AG10803 (cell line): ENCODE measurements around the gene CDNF.

Experiments
- DNase-seq: peaks from one replicate; pipeline ENCODE4 v3.0.0; 2010; ENCODE audit warnings: low read depth
- H3K4me3 ChIP-seq: 2 replicates; pipeline ENCODE4 v1.5.1; 2011; ENCODE audit warnings: mild to moderate bottlenecking, low read length, control low read depth
- TF ChIP-seq, protein P1 (sequence below): conservative IDR thresholded peaks from 2 replicates; pipeline ENCODE4 v1.5.1; 2011; ENCODE audit warnings: mild to moderate bottlenecking, low read length, control low read depth, inconsistent platforms

Gene CDNF

DNA sequence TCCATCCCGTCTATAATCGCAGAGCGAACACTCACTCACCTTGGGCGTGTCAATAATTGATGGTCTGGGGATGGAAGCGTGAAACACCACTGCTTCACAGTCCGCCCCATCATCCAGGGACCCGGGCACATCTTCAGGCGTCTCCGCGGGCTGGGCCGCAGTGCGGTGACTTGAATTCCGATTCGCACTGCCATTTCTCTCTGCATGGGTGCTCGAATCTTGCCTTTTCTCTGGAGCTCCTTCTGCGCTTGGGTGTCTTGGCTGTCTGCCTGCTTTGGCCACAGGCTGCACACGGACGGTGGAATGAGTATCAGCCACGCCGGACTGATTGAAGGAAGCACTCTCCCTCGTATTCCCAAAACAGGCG is 63.6 kb downstream of the CDNF start:
- no peak overlapping the region for H3K4me3 ChIP-seq
- TF ChIP-seq, protein P1, sequence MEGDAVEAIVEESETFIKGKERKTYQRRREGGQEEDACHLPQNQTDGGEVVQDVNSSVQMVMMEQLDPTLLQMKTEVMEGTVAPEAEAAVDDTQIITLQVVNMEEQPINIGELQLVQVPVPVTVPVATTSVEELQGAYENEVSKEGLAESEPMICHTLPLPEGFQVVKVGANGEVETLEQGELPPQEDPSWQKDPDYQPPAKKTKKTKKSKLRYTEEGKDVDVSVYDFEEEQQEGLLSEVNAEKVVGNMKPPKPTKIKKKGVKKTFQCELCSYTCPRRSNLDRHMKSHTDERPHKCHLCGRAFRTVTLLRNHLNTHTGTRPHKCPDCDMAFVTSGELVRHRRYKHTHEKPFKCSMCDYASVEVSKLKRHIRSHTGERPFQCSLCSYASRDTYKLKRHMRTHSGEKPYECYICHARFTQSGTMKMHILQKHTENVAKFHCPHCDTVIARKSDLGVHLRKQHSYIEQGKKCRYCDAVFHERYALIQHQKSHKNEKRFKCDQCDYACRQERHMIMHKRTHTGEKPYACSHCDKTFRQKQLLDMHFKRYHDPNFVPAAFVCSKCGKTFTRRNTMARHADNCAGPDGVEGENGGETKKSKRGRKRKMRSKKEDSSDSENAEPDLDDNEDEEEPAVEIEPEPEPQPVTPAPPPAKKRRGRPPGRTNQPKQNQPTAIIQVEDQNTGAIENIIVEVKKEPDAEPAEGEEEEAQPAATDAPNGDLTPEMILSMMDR: no peak

DNA sequence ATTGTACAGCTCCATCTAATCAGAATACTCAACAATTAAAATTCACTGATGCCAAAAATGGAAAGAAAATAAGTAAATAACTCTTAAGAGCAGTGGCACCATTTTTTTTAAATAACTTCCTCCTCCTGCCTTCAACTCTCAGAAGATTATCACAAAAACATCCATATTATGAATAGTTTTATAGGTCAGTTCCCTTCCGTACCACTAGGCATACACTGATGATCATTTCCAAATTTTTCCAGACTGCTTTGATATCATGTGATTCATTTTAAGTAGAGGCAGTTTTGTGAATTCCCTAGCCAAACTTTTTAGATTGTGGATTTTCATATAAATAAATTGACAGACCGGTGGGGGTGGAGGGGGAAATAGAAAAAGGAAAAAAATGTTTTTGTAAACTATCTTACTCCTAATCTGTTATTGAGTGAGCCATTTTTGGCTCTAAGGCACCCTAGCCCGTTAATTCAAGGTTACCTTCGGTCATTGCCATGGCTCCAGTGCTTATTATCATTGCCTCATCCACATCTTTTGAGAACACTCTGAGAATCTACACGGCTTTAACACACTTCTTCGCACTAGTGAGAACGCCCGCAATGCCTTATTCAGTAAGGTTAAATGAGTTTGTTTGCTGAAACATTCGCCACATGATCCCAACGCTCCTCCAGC is 64.2 kb downstream of the CDNF start:
- no peak overlapping the region for H3K4me3 ChIP-seq
- DNase-seq: no peak
- TF ChIP-seq, protein P1: no peak; the same call in 1 of the 2 replicates

More for the DNA sequence above, 63.6 kb downstream of the CDNF start:
- DNase-seq: no peak

DNA sequence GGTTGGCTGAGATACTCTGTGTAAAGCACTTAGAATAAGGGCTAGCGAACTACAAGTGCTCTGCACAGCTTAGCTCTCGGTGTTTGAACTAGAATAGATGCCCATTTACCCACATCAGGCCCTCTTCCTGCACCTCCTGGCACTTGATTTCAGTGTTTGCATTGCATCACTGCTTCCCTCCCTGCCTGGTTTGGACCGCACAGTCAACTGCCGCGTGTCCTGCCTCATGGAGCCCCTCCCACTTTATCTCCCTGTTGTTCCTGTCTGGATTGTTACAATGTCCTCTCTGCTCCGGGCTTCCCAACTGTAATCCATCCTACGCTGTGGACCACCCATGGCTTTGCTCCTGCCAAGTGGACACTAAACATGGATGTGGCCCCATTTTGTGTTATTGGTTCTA is 65.4 kb downstream of the CDNF start:
- TF ChIP-seq, protein P1: no peak
- no peak overlapping the region for H3K4me3 ChIP-seq
- no peak for DNase-seq

DNA sequence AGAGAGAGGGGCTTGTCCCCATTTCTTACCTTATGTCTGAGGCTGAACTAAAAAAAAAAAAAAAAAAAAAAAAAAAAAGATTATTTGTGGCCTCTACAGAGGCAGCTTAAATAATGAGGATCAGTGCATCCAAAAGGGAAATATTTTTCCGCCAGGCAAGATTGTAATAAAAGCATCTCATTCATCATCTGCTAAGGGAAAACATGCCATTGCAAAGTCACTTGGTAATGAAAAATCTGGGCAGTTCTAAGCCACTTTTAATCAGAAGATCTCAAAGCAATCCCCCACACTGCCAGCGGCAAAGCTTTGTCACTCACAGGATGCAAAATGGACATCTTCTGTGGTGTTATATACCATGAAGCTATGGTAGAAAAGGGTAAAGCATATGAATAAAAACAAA is 66.9 kb downstream of the CDNF start:
- no peak overlapping the region for H3K4me3 ChIP-seq
- no peak for DNase-seq
- TF ChIP-seq, protein P1: no peak
